MM.1S (cell line): Measurements from ENCODE around the gene EPB42.

Source experiments
- DNase-seq: peaks from one replicate; pipeline ENCODE4 v3.0.0-alpha.2; 2015
- H2AFZ ChIP-seq: fragments of 300-600 bp; sonication (generic); 2 replicates; pipeline ENCODE4 v1.6.0; 2016; ENCODE audit warnings: antibody characterized with exemption, low read length
- H3F3A ChIP-seq: fragments of 300-600 bp; sonication (generic); 2 replicates; pipeline ENCODE4 v1.6.1; 2016; ENCODE audit warnings: mild to moderate bottlenecking, antibody characterized with exemption, low read length, moderate library complexity, mixed read lengths; ENCODE audit not compliant: insufficient read depth
- H3K27ac ChIP-seq: fragments of 300-600 bp; sonication (generic); 2 replicates; pipeline ENCODE4 v1.5.1; 2016; ENCODE audit warnings: mild to moderate bottlenecking, low read length
- H3K27me3 ChIP-seq: fragments of 300-600 bp; sonication (generic); replicated peaks from 2 replicates; pipeline ENCODE4 v1.6.0; 2016; ENCODE audit warnings: low read length; ENCODE audit not compliant: insufficient read depth
- H3K36me3 ChIP-seq: fragments of 300-600 bp; sonication (generic); replicated peaks from 2 replicates; pipeline ENCODE4 v1.6.1; 2016; ENCODE audit warnings: mild to moderate bottlenecking, low read length, mixed read lengths; ENCODE audit not compliant: insufficient read depth
- H3K4me1 ChIP-seq: fragments of 300-600 bp; sonication (generic); 2 replicates; pipeline ENCODE4 v1.6.1; 2016; ENCODE audit warnings: low read length, mixed read lengths
- H3K4me2 ChIP-seq: fragments of 300-600 bp; sonication (generic); 2 replicates; pipeline ENCODE4 v1.6.0; 2016; ENCODE audit warnings: low read depth, low read length
- H3K4me3 ChIP-seq: fragments of 300-600 bp; sonication (generic); 2 replicates; pipeline ENCODE4 v1.5.1; 2016; ENCODE audit warnings: low read length, mixed read lengths
- H3K79me2 ChIP-seq: fragments of 300-600 bp; sonication (generic); 2 replicates; pipeline ENCODE4 v1.6.1; 2016; ENCODE audit warnings: mixed run types, low read length, mixed read lengths
- H3K9ac ChIP-seq: fragments of 300-600 bp; sonication (generic); 2 replicates; pipeline ENCODE4 v1.6.1; 2016; ENCODE audit warnings: low read length, mixed read lengths
- H3K9me2 ChIP-seq: fragments of 300-600 bp; sonication (generic); replicated peaks from 2 replicates; pipeline ENCODE4 v1.6.1; 2016; ENCODE audit warnings: mild to moderate bottlenecking, low read length, mixed read lengths; ENCODE audit not compliant: insufficient read depth
- H3K9me3 ChIP-seq: fragments of 300-600 bp; sonication (generic); replicated peaks from 2 replicates; pipeline ENCODE4 v1.6.1; 2016; ENCODE audit warnings: mild to moderate bottlenecking, low read length, mixed read lengths; ENCODE audit not compliant: insufficient read depth
- H4K20me1 ChIP-seq: fragments of 300-600 bp; sonication (generic); 2 replicates; pipeline ENCODE4 v1.6.1; 2016; ENCODE audit warnings: mild to moderate bottlenecking, low read length, moderate library complexity, mixed read lengths; ENCODE audit not compliant: insufficient read depth
- CTCF ChIP-seq: fragments of 300-600 bp; sonication (generic); IDR thresholded peaks from 2 replicates; pipeline ENCODE4 v1.5.1; 2016; ENCODE audit warnings: antibody characterized with exemption, low read length, mixed read lengths
- EZH2 ChIP-seq: fragments of 300-600 bp; sonication (generic); optimal IDR thresholded peaks from 2 replicates; pipeline ENCODE3; 2017; ENCODE audit warnings: low read depth, mild to moderate bottlenecking, antibody characterized with exemption, low read length, mixed read lengths
- EZH2phosphoT487 ChIP-seq: fragments of 300-600 bp; sonication (generic); IDR thresholded peaks from 2 replicates; pipeline ENCODE4 v1.6.1; 2018; ENCODE audit warnings: antibody characterized with exemption, low read length

Gene EPB42

GRCh38 chr15:43190178-43190577 is 30.6 kb downstream of the EPB42 start:
- no peak for DNase-seq
- no peak for TF ChIP-seq EZH2phosphoT487
- TF ChIP-seq EZH2: no peak
- no peak for TF ChIP-seq CTCF
- Histone ChIP-seq H2AFZ (no peak overlapping the region), H3F3A (peaks cover 8% of the 10 kb centered on the region), H3K9me3 (no peaks in the 10 kb centered on the region), H3K4me2 (no peak overlapping the region), H3K36me3 (0 out of 2 replicates have a peak, but pooled peaks cover 5% of the 10 kb centered on the region), H3K4me1 (no peaks in the 10 kb centered on the region), H3K27ac (no peak overlapping the region), H3K4me3 (no peak overlapping the region), H3K27me3 (no peaks in the 10 kb centered on the region), H3K9me2 (no peaks in the 10 kb centered on the region), H3K9ac (no peak overlapping the region), H3K79me2 (peaks cover 18% of the 10 kb centered on the region), H4K20me1 (no peaks in the 10 kb centered on the region)

GRCh38 chr15:43189296-43189695 is 31.5 kb downstream of the EPB42 start:
- Histone ChIP-seq H3K4me3 (no peak overlapping the region), H3K79me2 (peaks cover 18% of the 10 kb centered on the region), H3K27me3 (no peaks in the 10 kb centered on the region), H3K4me2 (no peak overlapping the region), H3F3A (peaks cover 15% of the 10 kb centered on the region), H3K9me2 (no peaks in the 10 kb centered on the region), H3K4me1 (no peaks in the 10 kb centered on the region), H3K27ac (no peak overlapping the region), H2AFZ (no peak overlapping the region), H3K9ac (no peak overlapping the region), H3K36me3 (0 out of 2 replicates have a peak, but pooled peaks cover 5% of the 10 kb centered on the region), H3K9me3 (no peaks in the 10 kb centered on the region), H4K20me1 (no peaks in the 10 kb centered on the region)
- no peak for TF ChIP-seq CTCF
- no peak for TF ChIP-seq EZH2phosphoT487
- TF ChIP-seq EZH2: no peak
- no peak for DNase-seq

GRCh38 chr15:43187544-43188155 is 33.2 kb downstream of the EPB42 start:
- Histone ChIP-seq H2AFZ (no peak overlapping the region), H3K9ac (no peak overlapping the region), H4K20me1 (no peaks in the 10 kb centered on the region), H3F3A (peaks cover 17% of the 10 kb centered on the region), H3K9me3 (no peaks in the 10 kb centered on the region), H3K4me3 (no peak overlapping the region), H3K4me1 (no peaks in the 10 kb centered on the region), H3K4me2 (no peak overlapping the region), H3K27me3 (no peaks in the 10 kb centered on the region), H3K79me2 (peaks cover 18% of the 10 kb centered on the region), H3K27ac (no peak overlapping the region), H3K9me2 (no peaks in the 10 kb centered on the region), H3K36me3 (0 out of 2 replicates have a peak, but pooled peaks cover 2% of the 10 kb centered on the region)
- peak; percentile 76 for DNase-seq
- TF ChIP-seq CTCF (peak; percentile 53), EZH2phosphoT487 (no peak)
